ENCODE data around the gene HTR4.
"Not testable (repeated sequence)": the region's sequence is repeated elsewhere in the genome, so short reads cannot be mapped to it uniquely, and the experiment has no call there.

Gene HTR4

GRCh38 chr5:148469501-148469935, 184.8 kb downstream of the HTR4 start:
- DNase-seq: no peak

GRCh38 chr5:148468746-148469145, 185.6 kb downstream of the HTR4 start:
- DNase-seq: not testable (repeated sequence)

GRCh38 chr5:148467958-148468357, 186.4 kb downstream of the HTR4 start:
- DNase-seq: no peak

- no peak for DNase-seq
These were observed 188.1 kb downstream of the HTR4 start for GRCh38 chr5:148466236-148466580.

- no peak for DNase-seq
These were observed 188.7 kb downstream of the HTR4 start for GRCh38 chr5:148465381-148466235.

- no peak for DNase-seq
These were observed 194.7 kb downstream of the HTR4 start for GRCh38 chr5:148459669-148460068.

GRCh38 chr5:148458036-148458888, 196.1 kb downstream of the HTR4 start:
- no peak for DNase-seq

- no peak for DNase-seq
These were observed 197.1 kb downstream of the HTR4 start for GRCh38 chr5:148457183-148457620.

- DNase-seq: no peak
These were observed 199.1 kb downstream of the HTR4 start for GRCh38 chr5:148455185-148455584.

- DNase-seq: no peak
These were observed 199.8 kb downstream of the HTR4 start for GRCh38 chr5:148454576-148454975.

GRCh38 chr5:148452499-148453193, 201.7 kb downstream of the HTR4 start:
- DNase-seq: no peak

- no peak for DNase-seq
These were observed 207.7 kb downstream of the HTR4 start for GRCh38 chr5:148446611-148447010.

- no peak for DNase-seq
These were observed 208.7 kb downstream of the HTR4 start for GRCh38 chr5:148445578-148445977.

- peak; percentile 12 for DNase-seq
These were observed 210.3 kb downstream of the HTR4 start for GRCh38 chr5:148443998-148444397.

GRCh38 chr5:148443241-148443640, 211.1 kb downstream of the HTR4 start:
- no peak for DNase-seq

- DNase-seq: no peak
These were observed 215.4 kb downstream of the HTR4 start for GRCh38 chr5:148438933-148439332.

GRCh38 chr5:148437249-148437648, 217.1 kb downstream of the HTR4 start:
- no peak for DNase-seq

GRCh38 chr5:148436029-148436428, 218.3 kb downstream of the HTR4 start:
- DNase-seq: no peak

- DNase-seq: no peak
These were observed 220.5 kb downstream of the HTR4 start for GRCh38 chr5:148433826-148434225.
